Epithelial cell of esophagus (primary cell): Measurements from ENCODE around the gene ARMC9.

Source experiments
- DNase-seq: peaks from one replicate; pipeline ENCODE4 v3.0.0; 2010; ENCODE audit warnings: low read depth
- H3K4me3 ChIP-seq: 2 replicates; pipeline ENCODE4 v1.5.1; 2011; ENCODE audit warnings: mild to moderate bottlenecking, low read length, control low read depth
- CTCF ChIP-seq: IDR thresholded peaks from 2 replicates; pipeline ENCODE4 v1.5.1; 2011; ENCODE audit warnings: low read depth, mild to moderate bottlenecking, low read length, control low read depth, inconsistent platforms; ENCODE audit not compliant: insufficient read depth; ENCODE audit errors: missing control alignments

ARMC9 gene

GRCh38 chr2:231367178-231367577 is 168.7 kb downstream of the ARMC9 start:
- H3K4me3 ChIP-seq: no peak overlapping the region

GRCh38 chr2:231369580-231370428 is 171.4 kb downstream of the ARMC9 start:
- DNase-seq: no peak
- no peak overlapping the region for H3K4me3 ChIP-seq
- TF ChIP-seq CTCF: no peak

More at GRCh38 chr2:231367178-231367577, 168.7 kb downstream of the ARMC9 start:
- no peak for TF ChIP-seq CTCF
- no peak for DNase-seq

GRCh38 chr2:231370429-231370748 is 172.0 kb downstream of the ARMC9 start:
- no peak for TF ChIP-seq CTCF
- no peak overlapping the region for H3K4me3 ChIP-seq
- no peak for DNase-seq

- no peak for TF ChIP-seq CTCF
- no peak for DNase-seq
- H3K4me3 ChIP-seq: no peak overlapping the region
Measured at GRCh38 chr2:231370749-231371429, 172.5 kb downstream of the ARMC9 start.

DNA sequence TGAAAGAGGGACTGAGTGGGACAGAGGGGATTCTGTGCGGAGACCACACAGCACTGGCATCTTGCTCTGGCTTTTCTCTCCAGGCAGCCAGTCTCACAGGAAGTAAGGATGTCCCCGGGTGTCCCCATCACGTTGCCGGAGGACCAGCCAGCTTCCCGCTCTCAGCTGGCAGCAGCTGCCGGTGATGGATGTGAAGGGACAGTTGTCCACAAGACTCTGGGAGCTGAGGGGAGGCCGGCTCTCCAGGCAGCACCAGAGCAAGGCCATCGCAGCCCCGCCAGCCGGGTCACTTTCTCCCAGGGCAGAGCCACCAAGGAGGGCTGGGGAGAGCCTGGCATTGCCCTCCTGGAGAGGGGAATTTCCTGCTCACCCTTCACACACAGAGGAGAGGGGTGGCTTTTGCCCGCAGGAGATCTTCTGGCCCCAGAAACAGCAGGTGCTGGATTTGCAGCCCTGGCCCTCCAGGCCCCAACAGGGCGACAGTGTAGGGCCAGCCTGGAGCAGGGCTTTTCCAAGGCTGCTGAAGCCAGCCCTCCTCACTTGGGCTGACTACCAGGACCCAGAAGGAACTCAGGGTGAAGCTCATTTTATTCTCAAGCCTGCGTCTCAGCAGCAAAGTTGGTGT is 173.1 kb downstream of the ARMC9 start:
- no peak for TF ChIP-seq CTCF
- no peak for DNase-seq
- no peak overlapping the region for H3K4me3 ChIP-seq

DNA sequence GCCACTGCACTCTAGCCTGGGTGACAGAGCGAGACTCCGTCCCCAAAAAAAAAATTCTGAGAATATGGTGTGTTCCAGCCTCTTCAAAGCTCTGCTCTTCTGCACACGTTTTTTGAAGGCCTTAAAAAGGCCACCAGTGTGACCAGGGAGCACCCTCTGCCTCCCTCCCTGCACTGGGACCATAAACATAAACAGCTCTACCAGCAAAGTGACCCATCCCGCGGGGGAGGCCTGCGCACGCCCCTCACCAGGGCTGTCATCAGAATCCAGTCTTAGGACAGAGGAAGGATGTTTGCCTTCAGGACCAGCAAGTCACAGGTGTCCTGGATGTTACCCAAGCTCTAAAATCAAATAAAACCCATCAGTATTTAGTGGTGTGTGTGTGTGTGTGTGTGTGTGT is 173.9 kb downstream of the ARMC9 start:
- no peak for TF ChIP-seq CTCF
- DNase-seq: no peak

DNA sequence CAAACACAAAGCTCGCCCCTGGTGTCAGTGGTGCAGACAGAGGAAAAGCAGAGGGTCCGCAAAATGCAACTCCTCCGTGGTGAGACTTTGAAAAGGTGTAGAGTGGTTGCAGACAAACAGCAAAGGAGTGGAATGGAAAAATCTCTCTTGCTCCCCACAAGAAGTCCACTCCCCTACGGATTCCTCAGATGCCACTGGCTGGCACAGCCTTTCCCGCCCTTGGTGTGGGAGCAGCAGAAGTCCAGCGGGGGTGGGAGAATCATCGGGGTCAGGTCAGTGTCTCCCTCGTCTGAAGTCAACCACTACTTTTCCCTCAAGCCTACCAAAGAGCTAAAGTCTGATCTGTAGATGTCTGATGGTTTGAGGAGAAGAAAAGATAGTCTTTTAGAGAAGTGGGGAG is 174.8 kb downstream of the ARMC9 start:
- DNase-seq: no peak
- no peak for TF ChIP-seq CTCF
- H3K4me3 ChIP-seq: no peak overlapping the region

More for the DNA sequence above, 173.9 kb downstream of the ARMC9 start:
- no peak overlapping the region for H3K4me3 ChIP-seq
